ENCODE measurements around the gene ANKS4B.

DNA sequence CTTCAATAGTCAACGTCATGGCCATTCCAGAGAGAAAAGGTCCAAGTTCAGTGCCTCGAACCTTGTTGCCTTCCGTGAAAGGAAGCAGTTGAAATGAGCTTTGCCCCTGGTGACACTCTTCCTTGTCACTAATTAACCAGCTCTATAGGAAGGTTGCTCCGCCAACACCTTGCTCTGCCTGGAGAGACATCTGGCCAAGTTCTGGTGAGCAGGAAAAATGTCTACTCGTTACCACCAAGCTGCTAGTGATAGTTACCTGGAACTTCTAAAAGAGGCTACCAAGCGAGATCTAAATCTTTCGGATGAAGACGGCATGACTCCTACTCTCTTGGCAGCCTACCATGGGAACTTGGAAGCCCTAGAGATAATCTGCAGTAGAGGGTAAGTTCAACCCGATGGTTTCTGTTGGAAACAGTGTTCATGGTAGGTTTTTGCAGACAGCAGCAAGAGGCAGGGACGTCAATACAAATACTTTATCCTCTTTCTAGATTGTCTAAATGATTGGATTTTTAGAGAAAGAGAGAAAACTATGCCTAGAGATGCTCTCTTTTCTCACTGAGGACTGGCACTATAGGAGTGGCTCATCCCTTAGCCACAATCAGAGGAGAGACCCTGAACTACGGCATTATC is at the start of gene ANKS4B:
- TF ChIP-seq TAF1 (IDR thresholded peaks at IDR 0.05; ENCODE audit: low read depth, low read length) (no peak), POLR2A (IDR thresholded peaks at IDR 0.05; ENCODE audit: low read depth, low read length) (no peak), POU2F2 (IDR thresholded peaks at IDR 0.05; ENCODE audit: low read depth, low read length) (no peak), POLR2AphosphoS5 (IDR thresholded peaks at IDR 0.05; ENCODE audit: low read depth, low read length) (no peak)

Data from GM12891 (cell line).